ENCODE results near the gene CADM1.

The CADM1 gene

GRCh38 chr11:115361025-115361424, 143.2 kb downstream of the CADM1 start:
- no peaks in the 10 kb centered on the region for H3K36me3 ChIP-seq (ENCODE audit: insufficient read depth, insufficient read length, low read length)
- DNase-seq (ENCODE audit: low read depth, low spot score) = no peak
- no peaks in the 10 kb centered on the region for H3K4me1 ChIP-seq (ENCODE audit: insufficient read depth, insufficient read length)
- TF ChIP-seq ZNF274 (IDR thresholded peaks at IDR 0.05; ENCODE audit: low read depth, low read length) (no peak), SUZ12 (IDR thresholded peaks at IDR 0.05; ENCODE audit: extremely low read depth, insufficient read depth, insufficient read length) (no peak), YY1 (IDR thresholded peaks at IDR 0.05; ENCODE audit: insufficient read depth, insufficient read length) (no peak)
- H3K27me3 ChIP-seq (ENCODE audit: insufficient read depth, insufficient read length) = no peaks in the 10 kb centered on the region
- H3K9me3 ChIP-seq (ENCODE audit: insufficient read depth, low read length) = no peaks in the 10 kb centered on the region
- no peak overlapping the region for H3K9ac ChIP-seq (ENCODE audit: insufficient read length, low read depth)
- no peak overlapping the region for H3K4me3 ChIP-seq (ENCODE audit: insufficient read length, low read depth)

DNA sequence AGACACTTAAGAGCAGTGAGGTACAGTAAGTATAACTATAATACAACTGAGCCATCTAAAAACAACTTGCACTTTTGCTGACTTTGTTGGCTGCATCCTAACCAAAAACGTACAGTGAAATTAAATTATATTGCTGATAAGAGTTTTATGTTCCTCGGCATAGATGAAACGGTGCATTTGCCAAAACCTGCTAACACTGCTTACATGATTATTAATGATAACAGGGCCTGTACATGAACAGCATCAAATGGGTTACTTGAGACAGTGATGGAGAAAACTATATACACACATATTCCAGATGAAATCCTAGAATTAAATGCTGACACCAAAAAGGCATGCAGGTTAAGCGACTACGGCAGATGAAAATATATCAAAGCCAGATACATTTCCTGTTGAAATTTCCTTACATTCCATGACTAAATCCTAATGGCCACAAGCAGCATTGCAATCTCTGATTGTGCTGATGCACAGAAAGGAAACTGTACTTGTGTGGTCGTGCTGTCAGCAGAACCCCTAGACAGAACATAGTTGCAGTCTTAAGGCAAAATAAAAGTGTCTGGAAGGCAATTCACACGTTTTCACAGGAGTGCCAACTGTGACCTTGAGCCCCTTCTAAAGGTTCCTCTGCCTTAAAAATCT, 143.9 kb downstream of the CADM1 start:
- no peak overlapping the region for H3K4me3 ChIP-seq (ENCODE audit: insufficient read length, low read depth)
- no peak for DNase-seq (ENCODE audit: low read depth, low spot score)
- H3K9me3 ChIP-seq (ENCODE audit: insufficient read depth, low read length) = no peaks in the 10 kb centered on the region
- H3K4me1 ChIP-seq (ENCODE audit: insufficient read depth, insufficient read length) = no peaks in the 10 kb centered on the region
- no peak overlapping the region for H3K9ac ChIP-seq (ENCODE audit: insufficient read length, low read depth)
- H3K36me3 ChIP-seq (ENCODE audit: insufficient read depth, insufficient read length, low read length) = no peaks in the 10 kb centered on the region
- no peak for TF ChIP-seq YY1 (IDR thresholded peaks at IDR 0.05; ENCODE audit: insufficient read depth, insufficient read length)
- TF ChIP-seq ZNF274 (IDR thresholded peaks at IDR 0.05; ENCODE audit: low read depth, low read length) = no peak
- TF ChIP-seq SUZ12 (IDR thresholded peaks at IDR 0.05; ENCODE audit: extremely low read depth, insufficient read depth, insufficient read length) = no peak
- no peaks in the 10 kb centered on the region for H3K27me3 ChIP-seq (ENCODE audit: insufficient read depth, insufficient read length)

DNA sequence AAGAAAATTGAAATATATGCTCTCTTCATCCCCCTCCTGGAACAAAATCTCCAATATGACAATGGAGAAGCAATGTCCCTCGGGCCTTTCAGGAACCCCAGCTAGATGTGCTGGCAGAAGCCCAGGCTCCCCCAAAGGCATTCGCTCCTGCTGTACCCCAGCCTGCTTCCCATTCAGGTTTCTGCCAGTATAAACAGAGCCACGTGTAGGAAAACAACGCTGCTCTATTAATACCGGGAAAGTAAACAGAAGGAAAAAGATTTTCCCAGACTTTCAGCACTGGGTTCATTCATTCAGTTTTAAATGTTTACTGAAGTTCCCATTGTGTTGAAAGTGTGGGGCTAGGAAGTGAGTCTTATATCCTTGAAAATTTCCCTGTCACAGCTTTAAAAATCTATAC, 147.1 kb downstream of the CADM1 start:
- H3K9me3 ChIP-seq (ENCODE audit: insufficient read depth, low read length) = no peaks in the 10 kb centered on the region
- H3K36me3 ChIP-seq (ENCODE audit: insufficient read depth, insufficient read length, low read length) = no peaks in the 10 kb centered on the region
- no peak for DNase-seq (ENCODE audit: low read depth, low spot score)
- no peak overlapping the region for H3K9ac ChIP-seq (ENCODE audit: insufficient read length, low read depth)
- no peaks in the 10 kb centered on the region for H3K4me1 ChIP-seq (ENCODE audit: insufficient read depth, insufficient read length)
- TF ChIP-seq SUZ12 (IDR thresholded peaks at IDR 0.05; ENCODE audit: extremely low read depth, insufficient read depth, insufficient read length) (no peak), ZNF274 (IDR thresholded peaks at IDR 0.05; ENCODE audit: low read depth, low read length) (no peak), YY1 (IDR thresholded peaks at IDR 0.05; ENCODE audit: insufficient read depth, insufficient read length) (no peak)
- no peak overlapping the region for H3K4me3 ChIP-seq (ENCODE audit: insufficient read length, low read depth)
- no peaks in the 10 kb centered on the region for H3K27me3 ChIP-seq (ENCODE audit: insufficient read depth, insufficient read length)

GRCh38 chr11:115352805-115353485, 151.3 kb downstream of the CADM1 start:
- Histone ChIP-seq H3K9me3 (ENCODE audit: insufficient read depth, low read length) (no peaks in the 10 kb centered on the region), H3K36me3 (ENCODE audit: insufficient read depth, insufficient read length, low read length) (no peaks in the 10 kb centered on the region), H3K9ac (ENCODE audit: insufficient read length, low read depth) (no peak overlapping the region), H3K4me1 (ENCODE audit: insufficient read depth, insufficient read length) (no peaks in the 10 kb centered on the region), H3K27me3 (ENCODE audit: insufficient read depth, insufficient read length) (no peaks in the 10 kb centered on the region), H3K4me3 (ENCODE audit: insufficient read length, low read depth) (no peak overlapping the region)
- no peak for DNase-seq (ENCODE audit: low read depth, low spot score)
- no peak for TF ChIP-seq YY1 (IDR thresholded peaks at IDR 0.05; ENCODE audit: insufficient read depth, insufficient read length)
- no peak for TF ChIP-seq SUZ12 (IDR thresholded peaks at IDR 0.05; ENCODE audit: extremely low read depth, insufficient read depth, insufficient read length)
- TF ChIP-seq ZNF274 (IDR thresholded peaks at IDR 0.05; ENCODE audit: low read depth, low read length) = no peak

GRCh38 chr11:115349335-115350017, 154.7 kb downstream of the CADM1 start:
- no peaks in the 10 kb centered on the region for H3K36me3 ChIP-seq (ENCODE audit: insufficient read depth, insufficient read length, low read length)
- H3K9me3 ChIP-seq (ENCODE audit: insufficient read depth, low read length) = no peaks in the 10 kb centered on the region
- no peak for DNase-seq (ENCODE audit: low read depth, low spot score)
- H3K9ac ChIP-seq (ENCODE audit: insufficient read length, low read depth) = no peak overlapping the region
- no peaks in the 10 kb centered on the region for H3K27me3 ChIP-seq (ENCODE audit: insufficient read depth, insufficient read length)
- H3K4me3 ChIP-seq (ENCODE audit: insufficient read length, low read depth) = no peak overlapping the region
- TF ChIP-seq SUZ12 (IDR thresholded peaks at IDR 0.05; ENCODE audit: extremely low read depth, insufficient read depth, insufficient read length) = no peak
- no peak for TF ChIP-seq YY1 (IDR thresholded peaks at IDR 0.05; ENCODE audit: insufficient read depth, insufficient read length)
- TF ChIP-seq ZNF274 (IDR thresholded peaks at IDR 0.05; ENCODE audit: low read depth, low read length) = no peak
- no peaks in the 10 kb centered on the region for H3K4me1 ChIP-seq (ENCODE audit: insufficient read depth, insufficient read length)

GRCh38 chr11:115348416-115348815, 155.8 kb downstream of the CADM1 start:
- H3K36me3 ChIP-seq (ENCODE audit: insufficient read depth, insufficient read length, low read length) = no peaks in the 10 kb centered on the region
- TF ChIP-seq ZNF274 (IDR thresholded peaks at IDR 0.05; ENCODE audit: low read depth, low read length) (no peak), SUZ12 (IDR thresholded peaks at IDR 0.05; ENCODE audit: extremely low read depth, insufficient read depth, insufficient read length) (no peak), YY1 (IDR thresholded peaks at IDR 0.05; ENCODE audit: insufficient read depth, insufficient read length) (no peak)
- no peaks in the 10 kb centered on the region for H3K9me3 ChIP-seq (ENCODE audit: insufficient read depth, low read length)
- H3K4me3 ChIP-seq (ENCODE audit: insufficient read length, low read depth) = no peak overlapping the region
- H3K27me3 ChIP-seq (ENCODE audit: insufficient read depth, insufficient read length) = no peaks in the 10 kb centered on the region
- no peak overlapping the region for H3K9ac ChIP-seq (ENCODE audit: insufficient read length, low read depth)
- H3K4me1 ChIP-seq (ENCODE audit: insufficient read depth, insufficient read length) = no peaks in the 10 kb centered on the region
- DNase-seq (ENCODE audit: low read depth, low spot score) = no peak

GRCh38 chr11:115347106-115347505, 157.1 kb downstream of the CADM1 start:
- no peak for TF ChIP-seq YY1 (IDR thresholded peaks at IDR 0.05; ENCODE audit: insufficient read depth, insufficient read length)
- no peak for TF ChIP-seq SUZ12 (IDR thresholded peaks at IDR 0.05; ENCODE audit: extremely low read depth, insufficient read depth, insufficient read length)
- no peak for TF ChIP-seq ZNF274 (IDR thresholded peaks at IDR 0.05; ENCODE audit: low read depth, low read length)
- no peak for DNase-seq (ENCODE audit: low read depth, low spot score)
- H3K27me3 ChIP-seq (ENCODE audit: insufficient read depth, insufficient read length) = no peaks in the 10 kb centered on the region

More at GRCh38 chr11:115347106-115347505, 157.1 kb downstream of the CADM1 start:
- H3K4me1 ChIP-seq (ENCODE audit: insufficient read depth, insufficient read length) = no peaks in the 10 kb centered on the region
- no peak overlapping the region for H3K4me3 ChIP-seq (ENCODE audit: insufficient read length, low read depth)
- no peaks in the 10 kb centered on the region for H3K9me3 ChIP-seq (ENCODE audit: insufficient read depth, low read length)
- no peak overlapping the region for H3K9ac ChIP-seq (ENCODE audit: insufficient read length, low read depth)
- H3K36me3 ChIP-seq (ENCODE audit: insufficient read depth, insufficient read length, low read length) = no peaks in the 10 kb centered on the region

Measured in NT2/D1 (cell line).